ENCODE data around the gene TMEM250.

GRCh38 chr9:136118320-136119060, at the start of gene TMEM250:
- TF ChIP-seq CTCF (IDR thresholded peaks at IDR 0.05) (peak in 3 of 6 experiments; percentile 34 to 42 (median 39)), POLR2A (IDR thresholded peaks at IDR 0.05) (peak in 3 of 4 donors; percentile 47 to 95 (median 66))
